ENCODE data around the gene GULP1.

Gene GULP1

DNA sequence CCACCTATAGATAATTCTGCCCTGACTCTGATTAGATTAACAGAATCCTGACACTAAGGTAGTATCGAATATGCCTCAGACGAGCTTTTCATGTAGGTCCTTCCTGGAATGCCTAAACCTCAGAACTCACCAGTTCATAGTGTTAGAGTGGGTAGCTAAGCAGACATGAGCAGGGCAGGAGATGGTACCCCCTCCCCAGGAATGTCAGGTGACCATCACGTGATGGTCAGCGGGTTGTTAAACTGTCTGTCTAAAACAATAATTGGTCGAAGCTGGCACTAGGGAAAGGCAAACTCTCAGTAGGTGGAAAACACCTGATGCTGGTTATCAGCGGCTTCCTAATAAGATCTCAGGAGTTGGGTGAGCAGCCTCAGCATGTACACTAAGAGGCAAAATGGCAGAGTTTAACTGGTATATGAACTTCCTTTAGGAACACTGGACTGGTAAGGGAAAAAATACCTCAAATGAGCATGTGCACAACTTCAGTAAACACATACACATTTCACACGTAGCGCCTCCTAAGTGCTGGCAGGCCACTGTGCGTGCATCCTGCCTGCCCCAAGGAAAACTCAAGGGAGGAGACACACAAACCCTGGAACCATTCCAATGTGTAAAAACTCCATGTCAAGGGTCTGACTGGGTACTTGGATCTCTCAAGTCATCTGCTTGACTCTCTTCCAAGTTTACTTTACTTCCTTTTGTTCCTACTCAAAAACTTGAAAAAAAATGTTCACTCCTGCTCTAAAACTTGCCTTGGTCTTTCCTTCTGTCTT, 339.5 kb downstream of the GULP1 start:
- in situ Hi-C loops (cut with HindIII; ENCODE audit: low sequenced_read_pairs) = no loop called here
- no peak overlapping the region for H3K4me3 ChIP-seq (ENCODE audit: low read depth, low read length)
- no peak for TF ChIP-seq CTCF (IDR thresholded peaks at IDR 0.05; ENCODE audit: low read depth, low read length)
- DNase-seq (ENCODE audit: low read depth, low spot score) = no peak

DNA sequence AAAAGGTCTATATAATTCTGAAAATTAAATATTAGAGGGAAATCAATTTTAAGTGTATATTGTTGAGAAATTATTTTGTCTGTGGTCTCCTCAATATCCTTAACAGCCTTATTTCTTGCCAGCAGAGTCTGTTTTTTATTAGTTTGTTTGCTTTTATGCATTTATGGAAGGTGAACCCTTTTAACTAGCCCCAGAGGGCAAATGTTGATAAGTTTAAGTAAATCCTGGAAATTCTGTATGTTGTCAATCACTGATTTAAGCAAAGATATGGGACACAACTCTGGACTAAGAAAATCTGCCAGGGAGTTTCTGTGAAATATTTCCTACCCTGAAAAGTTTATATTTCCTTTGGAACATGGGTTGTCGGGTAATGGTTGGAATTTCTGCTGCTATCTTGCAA, 343.0 kb downstream of the GULP1 start:
- DNase-seq (ENCODE audit: low read depth, low spot score) = no peak
- H3K4me3 ChIP-seq (ENCODE audit: low read depth, low read length) = no peak overlapping the region
- TF ChIP-seq CTCF (IDR thresholded peaks at IDR 0.05; ENCODE audit: low read depth, low read length) = no peak
- in situ Hi-C loops (cut with HindIII; ENCODE audit: low sequenced_read_pairs) = no loop called here
